OCI-LY7 (cell line): Measurements from ENCODE around the gene NPHS1.

Experiments used
- CTCF ChIP-seq: fragments of 200-600 bp; sonication (generic); conservative IDR thresholded peaks from 2 replicates; pipeline ENCODE4 v1.5.1; 2014; ENCODE audit warnings: mild to moderate bottlenecking, antibody characterized with exemption, low read length, moderate library complexity, mixed read lengths
- EZH2phosphoT487 ChIP-seq: fragments of 200-600 bp; sonication (generic); IDR thresholded peaks from 2 replicates; pipeline ENCODE4 v1.6.1; 2018; ENCODE audit warnings: low read depth, borderline replicate concordance, mild to moderate bottlenecking, mixed run types, antibody characterized with exemption, low read length, moderate library complexity, mixed read lengths

GRCh38 chr19:35848919-35849505 lies 3.3 kb downstream of the NPHS1 start:
- TF ChIP-seq CTCF (no peak), EZH2phosphoT487 (no peak)
